SK-N-MC (cell line): ENCODE data around the gene HTR1A.

Source experiments
- DNase-seq: peaks from one replicate; pipeline ENCODE4 v3.0.0-alpha.2; 2011; ENCODE audit warnings: low read depth, low spot score
- H3K27ac ChIP-seq: fragments of 200-600 bp; sonication (generic); 2 replicates; pipeline ENCODE4 v1.5.1; 2016; ENCODE audit warnings: mixed run types
- H3K36me3 ChIP-seq: fragments of 200-600 bp; sonication (generic); 2 replicates; pipeline ENCODE4 v1.6.1; 2017; ENCODE audit warnings: antibody characterized with exemption, low read length, mixed read lengths; ENCODE audit not compliant: insufficient read depth
- H3K4me3 ChIP-seq: fragments of 200-600 bp; sonication (generic); 2 replicates; pipeline ENCODE4 v1.5.1; 2016
- H3K9ac ChIP-seq: fragments of 200-600 bp; sonication (generic); 2 replicates; pipeline ENCODE4 v1.8.0; 2017; ENCODE audit warnings: mixed run types, mixed read lengths; ENCODE audit not compliant: insufficient read length
- H3K9me3 ChIP-seq: fragments of 200-600 bp; sonication (generic); 2 replicates; pipeline ENCODE4 v1.6.1; 2017; ENCODE audit warnings: low read depth, mild to moderate bottlenecking, antibody characterized with exemption, low read length, moderate library complexity, mixed read lengths
- EZH2 ChIP-seq: fragments of 200-600 bp; sonication (generic); IDR thresholded peaks from one replicate; pipeline ENCODE4 v1.6.1; 2017; ENCODE audit warnings: antibody characterized with exemption
- FOXP2 ChIP-seq: optimal IDR thresholded peaks from 2 replicates; pipeline ENCODE3; 2011; ENCODE audit warnings: mild to moderate bottlenecking, moderate library complexity; ENCODE audit not compliant: insufficient read depth; ENCODE audit errors: extremely low read length, control extremely low read depth
- POLR2AphosphoS5 ChIP-seq: IDR thresholded peaks from 2 replicates; pipeline ENCODE4 v1.6.1; 2012; ENCODE audit warnings: mild to moderate bottlenecking, low read depth, low read length, borderline replicate concordance

Gene HTR1A

DNA sequence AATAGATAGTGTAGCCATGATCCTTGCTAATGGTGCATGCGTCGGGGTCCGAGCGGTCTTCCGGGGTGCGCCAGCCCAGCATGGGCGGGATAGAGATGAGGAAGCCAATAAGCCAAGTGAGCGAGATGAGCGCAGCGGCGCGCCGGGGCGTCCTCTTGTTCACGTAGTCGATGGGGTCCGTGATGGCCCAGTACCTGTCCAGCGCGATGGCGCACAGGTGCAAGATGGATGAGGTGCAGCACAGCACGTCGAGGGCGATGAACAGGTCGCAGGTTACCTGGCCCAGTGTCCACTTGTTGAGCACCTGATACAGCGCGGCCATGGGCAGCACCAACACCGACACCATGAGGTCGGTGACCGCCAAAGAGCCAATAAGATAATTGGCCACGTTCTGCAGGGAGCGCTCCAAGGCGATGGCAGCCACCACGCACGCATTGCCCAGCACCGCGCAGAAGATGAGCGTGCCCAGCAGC is 1.1 kb downstream of the HTR1A start:
- no peak overlapping the region for H3K4me3 ChIP-seq
- TF ChIP-seq FOXP2 = no peak
- TF ChIP-seq EZH2 = no peak
- TF ChIP-seq POLR2AphosphoS5 = no peak
- DNase-seq = no peak

DNA sequence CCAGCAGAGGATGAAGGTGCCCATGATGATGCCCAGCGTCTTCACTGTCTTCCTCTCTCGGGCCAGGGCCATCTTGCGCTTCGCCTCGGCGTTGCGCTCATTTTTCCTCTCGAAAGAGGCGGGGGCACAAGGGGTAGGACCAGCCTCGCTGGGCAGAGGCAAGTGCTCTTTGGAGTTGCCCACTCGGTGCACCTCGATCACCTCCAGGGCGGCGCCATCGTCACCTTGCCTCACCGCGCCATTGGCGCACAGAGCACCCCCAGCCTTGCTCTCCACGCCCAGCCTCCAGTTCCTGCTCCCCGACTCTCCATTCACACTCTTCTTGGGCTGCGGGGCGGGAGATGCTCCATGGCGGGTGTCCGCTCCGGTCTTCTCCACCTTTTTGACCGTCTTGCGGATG is 1.6 kb downstream of the HTR1A start:
- Histone ChIP-seq H3K36me3 (no peaks in the 10 kb centered on the region), H3K4me3 (no peak overlapping the region), H3K9me3 (no peaks in the 10 kb centered on the region), H3K9ac (no peak overlapping the region), H3K27ac (no peak overlapping the region)
- no peak for DNase-seq
- TF ChIP-seq FOXP2 (no peak), EZH2 (no peak), POLR2AphosphoS5 (no peak)

More for the DNA sequence above, 1.1 kb downstream of the HTR1A start:
- Histone ChIP-seq H3K27ac (no peak overlapping the region), H3K9ac (no peak overlapping the region), H3K9me3 (no peaks in the 10 kb centered on the region), H3K36me3 (no peaks in the 10 kb centered on the region)

DNA sequence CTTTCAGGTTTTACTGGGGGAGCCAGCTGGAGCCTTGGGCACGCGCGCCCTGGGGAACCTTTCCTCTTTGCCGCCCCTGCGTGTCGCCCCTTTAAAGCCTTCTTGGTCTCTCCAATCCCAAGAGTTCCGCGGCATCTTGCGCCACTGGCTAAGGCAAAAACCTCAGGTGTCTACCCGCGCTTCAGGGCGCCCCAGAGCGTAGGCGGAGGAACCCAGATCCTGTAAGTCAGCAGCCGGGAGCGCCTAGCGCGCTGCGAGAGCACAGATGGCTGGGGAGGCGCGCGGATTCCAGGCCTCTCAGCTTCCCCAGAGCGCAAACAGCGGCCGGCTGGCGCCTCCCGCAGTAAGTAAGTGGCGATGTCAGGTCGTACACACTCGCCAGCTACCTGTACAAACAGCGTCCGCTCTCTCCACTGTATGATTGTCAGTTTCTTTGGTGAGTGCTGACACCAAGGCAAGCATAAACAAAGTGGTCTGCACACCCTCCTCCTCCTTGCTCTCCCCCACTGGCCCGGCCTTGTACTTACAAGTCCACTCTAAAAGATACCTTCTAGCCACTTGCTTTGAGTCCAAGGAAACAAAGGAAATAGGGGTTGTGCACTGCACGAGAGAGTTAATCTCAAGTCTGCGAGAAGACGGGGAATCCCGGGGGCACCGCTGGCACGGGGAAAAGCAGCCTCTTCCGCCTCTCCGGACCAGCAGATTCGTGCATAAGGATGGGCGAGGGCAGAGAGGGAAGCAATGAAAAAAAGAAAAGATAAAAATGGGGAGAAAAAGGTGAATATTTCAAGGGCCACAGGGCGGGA is 2.9 kb downstream of the HTR1A start:
- no peak overlapping the region for H3K4me3 ChIP-seq
- TF ChIP-seq POLR2AphosphoS5 = no peak
- no peak for TF ChIP-seq FOXP2
- TF ChIP-seq EZH2 = no peak

DNA sequence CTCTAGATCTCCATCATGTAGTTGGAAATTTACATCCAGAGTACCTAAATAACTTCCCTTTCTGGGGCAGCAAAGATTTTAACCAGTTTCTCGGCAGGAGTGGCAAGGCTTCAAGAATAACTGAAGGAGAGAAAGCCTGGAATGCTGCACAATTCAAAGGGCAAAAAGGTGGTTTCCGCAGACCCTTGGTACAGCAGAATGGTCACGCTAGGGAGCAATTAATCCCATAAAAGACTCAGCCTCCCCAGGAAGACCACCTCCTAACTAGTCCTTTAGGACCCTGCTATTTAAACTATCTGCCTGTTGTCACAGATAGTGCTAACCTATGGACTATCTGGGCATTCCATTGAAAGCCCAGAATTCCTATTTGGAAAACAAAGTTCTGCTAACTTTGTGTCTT is 3.6 kb downstream of the HTR1A start:
- Histone ChIP-seq H3K27ac (no peak overlapping the region), H3K9ac (no peak overlapping the region), H3K9me3 (no peaks in the 10 kb centered on the region), H3K4me3 (no peak overlapping the region), H3K36me3 (no peaks in the 10 kb centered on the region)
- TF ChIP-seq POLR2AphosphoS5 (no peak), EZH2 (no peak), FOXP2 (no peak)
- DNase-seq = no peak

More for the DNA sequence above, 2.9 kb downstream of the HTR1A start:
- Histone ChIP-seq H3K36me3 (no peaks in the 10 kb centered on the region), H3K27ac (no peak overlapping the region), H3K9ac (no peak overlapping the region), H3K9me3 (no peaks in the 10 kb centered on the region)
- no peak for DNase-seq

DNA sequence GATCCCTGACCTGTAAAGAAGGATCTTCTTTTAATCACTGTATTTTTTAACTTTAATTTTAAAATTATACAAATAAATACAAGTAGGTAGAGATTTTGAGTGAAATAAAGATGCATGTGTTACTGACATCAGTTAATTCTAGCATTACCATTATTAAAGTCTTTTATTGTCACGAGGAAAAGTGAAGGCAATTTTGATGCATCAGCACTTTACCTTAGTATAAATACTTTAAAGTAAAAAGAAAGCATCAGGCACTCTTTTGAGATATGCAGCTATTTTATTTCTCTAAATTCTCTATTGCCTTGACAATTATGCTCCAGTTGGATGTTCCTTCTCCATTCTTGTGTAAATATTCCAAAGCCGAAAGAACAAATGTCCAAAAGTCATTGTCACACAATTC is 4.6 kb downstream of the HTR1A start:
- DNase-seq = no peak
- no peak overlapping the region for H3K27ac ChIP-seq
- no peaks in the 10 kb centered on the region for H3K36me3 ChIP-seq
- TF ChIP-seq POLR2AphosphoS5 = no peak
- TF ChIP-seq EZH2 = no peak
- no peak for TF ChIP-seq FOXP2
- no peak overlapping the region for H3K4me3 ChIP-seq
- H3K9ac ChIP-seq = no peak overlapping the region
- H3K9me3 ChIP-seq = no peaks in the 10 kb centered on the region

DNA sequence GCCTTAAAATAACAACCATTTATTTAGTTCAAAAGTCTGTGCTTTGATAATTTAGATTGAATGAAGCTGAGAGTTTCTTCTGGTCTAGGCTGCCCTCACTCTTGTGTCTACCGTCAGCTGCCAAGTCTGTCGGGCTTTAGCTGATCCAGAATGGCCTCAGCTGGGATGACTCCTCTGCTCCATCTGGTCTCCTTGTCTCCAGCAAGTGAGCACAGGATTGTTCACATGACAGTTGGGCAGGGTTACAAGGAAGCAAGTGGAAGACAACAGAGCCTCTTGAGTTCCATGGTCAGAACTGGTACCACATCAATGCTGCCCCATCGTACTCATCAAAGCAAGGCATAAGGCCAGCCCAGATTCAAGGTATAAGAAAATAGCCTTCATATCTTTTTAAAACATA is 9.0 kb downstream of the HTR1A start:
- Histone ChIP-seq H3K27ac (no peak overlapping the region), H3K9me3 (no peaks in the 10 kb centered on the region), H3K4me3 (no peak overlapping the region), H3K9ac (no peak overlapping the region), H3K36me3 (no peaks in the 10 kb centered on the region)
- TF ChIP-seq FOXP2 (no peak), POLR2AphosphoS5 (no peak), EZH2 (no peak)
- DNase-seq = no peak

DNA sequence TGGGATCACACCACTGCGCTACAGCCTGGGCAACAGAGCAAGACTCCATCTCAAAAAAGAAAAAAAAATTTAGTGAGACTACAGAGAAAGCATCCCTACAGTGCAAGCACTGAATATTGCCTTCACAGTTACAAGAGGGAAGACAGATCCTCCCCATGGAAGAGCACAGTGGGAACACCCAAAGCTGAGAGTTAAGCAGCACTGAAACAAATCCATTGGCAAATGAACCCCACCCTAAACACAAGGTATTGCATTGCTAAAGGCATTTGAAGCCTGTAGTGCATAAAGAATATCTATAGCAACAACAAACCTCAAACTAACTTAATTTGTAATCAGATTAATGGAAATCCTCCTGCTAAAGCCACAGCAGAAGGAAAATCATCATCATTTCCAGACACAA is 27.1 kb downstream of the HTR1A start:
- Histone ChIP-seq H3K36me3 (no peaks in the 10 kb centered on the region), H3K9ac (no peak overlapping the region), H3K9me3 (no peaks in the 10 kb centered on the region), H3K27ac (no peak overlapping the region), H3K4me3 (no peak overlapping the region)
- DNase-seq = no peak
- TF ChIP-seq EZH2 = no peak
- no peak for TF ChIP-seq FOXP2
- no peak for TF ChIP-seq POLR2AphosphoS5

DNA sequence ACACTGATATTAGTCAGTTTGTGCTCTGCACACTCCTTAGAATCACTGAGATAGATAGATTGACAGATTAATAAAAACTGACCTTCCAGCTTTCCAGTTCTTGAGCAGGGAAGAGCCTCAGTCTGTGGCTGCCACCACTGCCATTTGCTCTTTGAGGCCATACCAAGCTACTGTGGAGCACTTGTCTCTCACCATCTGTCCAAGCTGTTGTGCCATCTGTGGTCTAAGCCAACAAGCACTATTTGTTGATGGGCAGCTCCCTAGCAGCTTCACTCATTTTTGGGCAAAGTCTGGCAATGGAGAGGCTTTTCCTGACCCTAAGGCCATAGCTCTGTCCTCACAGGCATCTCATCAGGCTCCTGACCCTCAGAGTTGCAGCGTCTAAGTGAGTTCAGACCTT is 30.4 kb downstream of the HTR1A start:
- Histone ChIP-seq H3K27ac (no peak overlapping the region), H3K36me3 (no peaks in the 10 kb centered on the region), H3K9me3 (no peaks in the 10 kb centered on the region), H3K9ac (no peak overlapping the region), H3K4me3 (no peak overlapping the region)
- DNase-seq = no peak
- TF ChIP-seq EZH2 (no peak), POLR2AphosphoS5 (no peak), FOXP2 (no peak)

DNA sequence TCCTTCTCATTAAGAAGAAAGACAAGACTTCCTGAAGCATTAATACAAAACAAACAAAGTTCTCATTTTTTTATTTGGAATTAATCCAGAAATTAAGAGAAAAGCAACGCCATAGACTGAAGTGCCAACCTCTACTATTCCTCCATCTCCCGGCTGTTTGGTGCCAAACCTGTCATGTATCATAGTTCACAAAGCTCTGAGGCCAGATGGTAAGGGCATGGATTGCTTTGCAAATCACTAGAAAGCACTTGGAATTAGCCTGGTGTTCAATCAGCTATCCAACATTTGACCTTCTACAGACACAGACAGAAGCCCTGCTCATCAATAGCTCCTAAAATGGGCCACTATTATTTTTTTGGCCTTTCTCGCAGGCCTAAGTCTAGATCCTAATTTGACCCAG is 33.8 kb downstream of the HTR1A start:
- Histone ChIP-seq H3K9ac (no peak overlapping the region), H3K27ac (no peak overlapping the region), H3K36me3 (no peaks in the 10 kb centered on the region), H3K4me3 (no peak overlapping the region), H3K9me3 (no peaks in the 10 kb centered on the region)
- DNase-seq = no peak
- TF ChIP-seq EZH2 = no peak
- TF ChIP-seq POLR2AphosphoS5 = no peak
- no peak for TF ChIP-seq FOXP2
